Measurements from ENCODE around the gene HMOX2. TPM values are rescaled to one million over a fixed set of nuclear protein-coding genes. Genes with fewer than 3 reads are reported as not detected.

The HMOX2 gene
- total RNA-seq, 4 donors from 2014 or later = 26.6 to 45.9 (median 44.7) TPM

GRCh38 chr16:4468972-4469371, 7.2 kb upstream of the HMOX2 start:
- intact Hi-C loops (cut with DNase I) = no loop called here
- Histone ChIP-seq H3K27ac (replicated peaks in 1 of 4) (no peak overlapping the region), H3K27me3 (no peaks in the 10 kb centered on the region), H3K9me3 (no peaks in the 10 kb centered on the region), H3K4me3 (no peak overlapping the region), H3K36me3 (peaks cover 18 to 62% (median 42%) of the 10 kb centered on the region in 4 donors), H3K4me1 (peaks cover 5 to 8% (median 6%) of the 10 kb centered on the region in 4 donors)
- WGBS = 83% methylated on average over 10 of the region's 10 CpGs
- no peak for TF ChIP-seq EP300 (IDR thresholded peaks at IDR 0.05)
- TF ChIP-seq POLR2AphosphoS5 (IDR thresholded peaks at IDR 0.05) = no peak
- no peak for TF ChIP-seq POLR2A (IDR thresholded peaks at IDR 0.05; ENCODE audit: low read depth)
- TF ChIP-seq CTCF (IDR thresholded peaks at IDR 0.05) = no peak
- no peak for DNase-seq (ENCODE audit: extremely low spot score)

- Histone ChIP-seq H3K9me3 (no peaks in the 10 kb centered on the region), H3K27ac (replicated peaks in 1 of 4) (no peak overlapping the region), H3K4me3 (no peak overlapping the region), H3K36me3 (peaks cover 10 to 33% (median 21%) of the 10 kb centered on the region in 4 donors), H3K27me3 (no peaks in the 10 kb centered on the region), H3K4me1 (peaks cover 20 to 32% (median 29%) of the 10 kb centered on the region in 4 donors)
- TF ChIP-seq CTCF (IDR thresholded peaks at IDR 0.05) (no peak), POLR2A (IDR thresholded peaks at IDR 0.05; ENCODE audit: low read depth) (no peak), POLR2AphosphoS5 (IDR thresholded peaks at IDR 0.05) (no peak), EP300 (IDR thresholded peaks at IDR 0.05) (no peak)
- 92% methylated on average over 5 of the region's 5 CpGs for WGBS
- intact Hi-C loops (cut with DNase I) = no loop called here
- no peak for DNase-seq (ENCODE audit: extremely low spot score)
Observed at GRCh38 chr16:4471869-4472268, 4.3 kb upstream of the HMOX2 start.

- Histone ChIP-seq H3K4me3 (no peak overlapping the region), H3K27ac (replicated peaks in 1 of 4) (no peak overlapping the region), H3K36me3 (peaks cover 6 to 23% (median 16%) of the 10 kb centered on the region in 4 donors), H3K4me1 (peaks cover 28 to 43% (median 39%) of the 10 kb centered on the region in 4 donors), H3K9me3 (no peaks in the 10 kb centered on the region), H3K27me3 (no peaks in the 10 kb centered on the region)
- 83% methylated on average over 4 of the region's 4 CpGs for WGBS
- intact Hi-C loops (cut with DNase I) = no loop called here
- no peak for TF ChIP-seq CTCF (IDR thresholded peaks at IDR 0.05)
- no peak for TF ChIP-seq EP300 (IDR thresholded peaks at IDR 0.05)
- TF ChIP-seq POLR2AphosphoS5 (IDR thresholded peaks at IDR 0.05) = no peak
- no peak for TF ChIP-seq POLR2A (IDR thresholded peaks at IDR 0.05; ENCODE audit: low read depth)
- DNase-seq (ENCODE audit: extremely low spot score) = no peak
Observed at GRCh38 chr16:4472880-4473279, 3.3 kb upstream of the HMOX2 start.

- peak; percentile 98 for DNase-seq (ENCODE audit: extremely low spot score)
- H3K27me3 ChIP-seq = no peaks in the 10 kb centered on the region
- peaks cover 0 to 9% (median 6%) of the 10 kb centered on the region in 4 donors for H3K36me3 ChIP-seq
- peaks cover 34 to 50% (median 44%) of the 10 kb centered on the region in 4 donors for H3K4me1 ChIP-seq
- no peaks in the 10 kb centered on the region for H3K9me3 ChIP-seq
- TF ChIP-seq POLR2AphosphoS5 (IDR thresholded peaks at IDR 0.05) = peak; percentile 83 to 90
- TF ChIP-seq CTCF (IDR thresholded peaks at IDR 0.05) = peak in 1 of 3 experiments; percentile 23
- no peak for TF ChIP-seq EP300 (IDR thresholded peaks at IDR 0.05)
- no peak for TF ChIP-seq POLR2A (IDR thresholded peaks at IDR 0.05; ENCODE audit: low read depth)
- H3K4me3 ChIP-seq = peak within 1 kb of the TSS; percentile 69 to 87 (median 73)
- peak within 1 kb of the TSS; percentile 80 to 88 (median 82) for H3K27ac ChIP-seq (replicated peaks in 1 of 4)
- 8% methylated on average over 15 of the region's 60 CpGs for WGBS
- intact Hi-C loops (cut with DNase I) = no loop called here
Observed at GRCh38 chr16:4474192-4474961, 1.8 kb upstream of the HMOX2 start, which contains the start of gene NMRAL1. TSS of gene NMRAL1 (minus strand) at chr16:4474625. CDS start at chr16:4474132, 493 bp downstream.

Measured in esophagus muscularis mucosa (tissue), 4 donors.